ENCODE measurements around the gene ISL2. TPM values are rescaled to one million over a fixed set of nuclear protein-coding genes. Genes with fewer than 3 reads are reported as not detected.
"Not testable (repeated sequence)": the region's sequence is repeated elsewhere in the genome, so short reads cannot be mapped to it uniquely, and the experiment has no call there.

The ISL2 gene
- total RNA-seq, 4 donors from 2014 or later: 1.8 to 5.1 (median 4.2) TPM

- no peaks in the 10 kb centered on the region for H3K9me3 ChIP-seq
- H3K36me3 ChIP-seq: no peaks in the 10 kb centered on the region
- H3K27ac ChIP-seq (replicated peaks in 1 of 4): peak within 1 kb of the TSS; percentile 82 to 98 (median 88)
- TF ChIP-seq CTCF (IDR thresholded peaks at IDR 0.05) (no peak), POLR2AphosphoS5 (IDR thresholded peaks at IDR 0.05) (peak; percentile 99), POLR2A (IDR thresholded peaks at IDR 0.05; ENCODE audit: low read depth) (peak; percentile 87)
- 1% methylated on average over 17 of the region's 60 CpGs for WGBS
- DNase-seq (ENCODE audit: extremely low spot score): peak; percentile 98
- H3K27me3 ChIP-seq: no peaks in the 10 kb centered on the region
- intact Hi-C loops (cut with DNase I): no loop called here
- peak within 1 kb of the TSS; percentile 72 to 98 (median 76) for H3K4me3 ChIP-seq
- peaks cover 21 to 26% (median 24%) of the 10 kb centered on the region in 4 donors for H3K4me1 ChIP-seq
Observed at GRCh38 chr15:76311100-76311953, 25.2 kb upstream of the ISL2 start, which contains the start of gene ETFA. Gene ETFA (minus strand): TSS chr15:76311469. CDS start chr15:76311388, 81 bp downstream.

GRCh38 chr15:76312540-76313174 is 23.9 kb upstream of the ISL2 start:
- intact Hi-C loops (cut with DNase I): no loop called here
- H3K27ac ChIP-seq (replicated peaks in 1 of 4): no peak overlapping the region

GRCh38 chr15:76313175-76313567 is 23.4 kb upstream of the ISL2 start:
- H3K27me3 ChIP-seq; H3K4me3 ChIP-seq; H3K36me3 ChIP-seq; intact Hi-C loops (cut with DNase I); DNase-seq (ENCODE audit: extremely low spot score); H3K9me3 ChIP-seq; H3K27ac ChIP-seq (replicated peaks in 1 of 4): not testable (repeated sequence)
- WGBS: 95% methylated on average over 4 of the region's 4 CpGs
- H3K4me1 ChIP-seq: peaks cover 21 to 26% (median 24%) of the 10 kb centered on the region in 4 donors

More at GRCh38 chr15:76312540-76313174, 23.9 kb upstream of the ISL2 start:
- TF ChIP-seq CTCF (IDR thresholded peaks at IDR 0.05) (no peak), POLR2AphosphoS5 (IDR thresholded peaks at IDR 0.05) (no peak), POLR2A (IDR thresholded peaks at IDR 0.05; ENCODE audit: low read depth) (no peak), EP300 (IDR thresholded peaks at IDR 0.05) (no peak)
- no peak for DNase-seq (ENCODE audit: extremely low spot score)
- no peak overlapping the region for H3K4me3 ChIP-seq
- whole genome bisulfite sequencing: 84% methylated on average over 7 of the region's 7 CpGs
- H3K9me3 ChIP-seq: no peaks in the 10 kb centered on the region
- H3K27me3 ChIP-seq: no peaks in the 10 kb centered on the region
- peaks cover 21 to 26% (median 24%) of the 10 kb centered on the region in 4 donors for H3K4me1 ChIP-seq
- H3K36me3 ChIP-seq: no peaks in the 10 kb centered on the region

GRCh38 chr15:76313731-76314130 is 22.8 kb upstream of the ISL2 start:
- intact Hi-C loops (cut with DNase I): no loop called here
- Histone ChIP-seq H3K9me3 (no peaks in the 10 kb centered on the region), H3K36me3 (no peaks in the 10 kb centered on the region), H3K27me3 (no peaks in the 10 kb centered on the region), H3K4me3 (no peak overlapping the region), H3K27ac (replicated peaks in 1 of 4) (no peak overlapping the region), H3K4me1 (peaks cover 17 to 26% (median 19%) of the 10 kb centered on the region in 4 donors)
- TF ChIP-seq POLR2AphosphoS5 (IDR thresholded peaks at IDR 0.05) (no peak), CTCF (IDR thresholded peaks at IDR 0.05) (no peak), POLR2A (IDR thresholded peaks at IDR 0.05; ENCODE audit: low read depth) (no peak), EP300 (IDR thresholded peaks at IDR 0.05) (no peak)
- no peak for DNase-seq (ENCODE audit: extremely low spot score)
- 72% methylated on average over 5 of the region's 5 CpGs for WGBS

- DNase-seq (ENCODE audit: extremely low spot score): no peak
- WGBS: 90% methylated on average over 6 of the region's 6 CpGs
- Histone ChIP-seq H3K27me3 (peaks cover 0 to 29% (median 0%) of the 10 kb centered on the region in 4 donors), H3K4me1 (no peaks in the 10 kb centered on the region), H3K27ac (replicated peaks in 1 of 4) (no peak overlapping the region), H3K36me3 (no peaks in the 10 kb centered on the region), H3K4me3 (no peak overlapping the region), H3K9me3 (no peaks in the 10 kb centered on the region)
- intact Hi-C loops (cut with DNase I): no loop called here
- TF ChIP-seq POLR2A (IDR thresholded peaks at IDR 0.05; ENCODE audit: low read depth) (no peak), CTCF (IDR thresholded peaks at IDR 0.05) (no peak), EP300 (IDR thresholded peaks at IDR 0.05) (no peak), POLR2AphosphoS5 (IDR thresholded peaks at IDR 0.05) (no peak)
Observed at GRCh38 chr15:76320012-76320411, 16.6 kb upstream of the ISL2 start.
